Mammary epithelial cell (primary cell): ENCODE measurements around the gene CPD.

Source experiments
- CTCF ChIP-seq, 2 donors: IDR thresholded peaks in 1 of 2; conservative IDR thresholded peaks in 1 of 2; 2 replicates each; pipeline ENCODE4 v1.5.1; 2011 to 2012; ENCODE audit warnings: inconsistent platforms in 2 of 2, low read length in 2 of 2, mild to moderate bottlenecking in 2 of 2, control low read depth in 1 of 2, low read depth in 1 of 2; ENCODE audit not compliant: insufficient read depth in 1 of 2; ENCODE audit errors: extremely low read depth in 1 of 2
- EZH2 ChIP-seq: IDR thresholded peaks from 2 replicates; pipeline ENCODE4 v1.6.1; 2012; ENCODE audit warnings: low read length, inconsistent platforms, borderline replicate concordance

GRCh38 chr17:30517786-30518185 is 139.1 kb downstream of the CPD start:
- TF ChIP-seq CTCF (conservative IDR thresholded peaks at IDR 0.05 in 1 of 2, IDR thresholded peaks at IDR 0.05 in 1 of 2; ENCODE audit: extremely low read depth in 1 of 2, insufficient read depth in 1 of 2, low read depth in 1 of 2, low read length in 2 of 2): no peak
- no peak for TF ChIP-seq EZH2
